Liver (tissue), 9 donors: ENCODE results near the gene RALGAPA2. TPM values are rescaled to one million over a fixed set of nuclear protein-coding genes. Genes with fewer than 3 reads are reported as not detected.

Experiments used
- DNase-seq: peaks from one replicate; pipeline ENCODE4 v3.0.0-alpha.2; 2017; ENCODE audit warnings: low spot score
- H3K27ac ChIP-seq, 2 donors: one replicate each; pipeline ENCODE4 v1.7.0; 2013; ENCODE audit warnings: inconsistent platforms in 2 of 2, low read length in 2 of 2, control low read depth in 1 of 2, low read depth in 1 of 2, mild to moderate bottlenecking in 1 of 2
- H3K27me3 ChIP-seq, 4 donors: one replicate each; pipeline versions ENCODE4 v1.6.1 to v1.7.0; 2013; ENCODE audit warnings: low read length in 3 of 4, inconsistent platforms in 1 of 4, mild to moderate bottlenecking in 1 of 4, moderate library complexity in 1 of 4; ENCODE audit not compliant: control insufficient read depth in 4 of 4, insufficient read depth in 4 of 4
- H3K36me3 ChIP-seq, 4 donors: one replicate each; pipeline versions ENCODE4 v1.6.1 to v1.7.0; 2013; ENCODE audit warnings: low read length in 3 of 4, mild to moderate bottlenecking in 3 of 4, low read depth in 1 of 4, moderate library complexity in 1 of 4; ENCODE audit not compliant: control insufficient read depth in 4 of 4, insufficient read depth in 3 of 4
- H3K4me1 ChIP-seq, 4 donors: one replicate each; pipeline versions ENCODE4 v1.6.1 to v1.7.0; 2013; ENCODE audit warnings: low read length in 3 of 4, mild to moderate bottlenecking in 3 of 4, moderate library complexity in 1 of 4; ENCODE audit not compliant: control insufficient read depth in 4 of 4, insufficient read depth in 4 of 4
- H3K4me3 ChIP-seq, 3 donors: one replicate each; pipeline versions ENCODE4 v1.6.1 to v1.7.0; 2013; ENCODE audit warnings: low read length in 3 of 3, control low read depth in 1 of 3, low read depth in 1 of 3, mild to moderate bottlenecking in 1 of 3
- H3K9ac ChIP-seq, 2 donors: one replicate each; pipeline ENCODE4 v1.7.0; 2013; ENCODE audit warnings: low read length in 2 of 2, mild to moderate bottlenecking in 2 of 2, moderate library complexity in 2 of 2, control low read depth in 1 of 2, low read depth in 1 of 2
- H3K9me3 ChIP-seq, 4 donors: one replicate each; pipeline versions ENCODE4 v1.6.1 to v1.7.0; 2013; ENCODE audit warnings: low read length in 3 of 4; ENCODE audit not compliant: control insufficient read depth in 4 of 4
- EGR1 ChIP-seq, 2 donors: IDR thresholded peaks; 2 replicates each; pipeline ENCODE4 v1.6.1; 2016 to 2018; ENCODE audit warnings: antibody characterized with exemption in 2 of 2, low read depth in 2 of 2
- FOXA1 ChIP-seq: IDR thresholded peaks from 2 replicates; pipeline ENCODE4 v1.6.1; 2016; ENCODE audit warnings: antibody characterized with exemption
- FOXA2 ChIP-seq: IDR thresholded peaks from 2 replicates; pipeline ENCODE4 v1.6.1; 2016; ENCODE audit warnings: antibody characterized with exemption
- GABPA ChIP-seq, 2 donors: IDR thresholded peaks in 1 of 2; conservative IDR thresholded peaks in 1 of 2; 2 replicates each; pipeline ENCODE4 v1.6.1; 2016; ENCODE audit warnings: antibody characterized with exemption in 2 of 2, mild to moderate bottlenecking in 1 of 2, moderate library complexity in 1 of 2
- HNF4A ChIP-seq, 2 donors: conservative IDR thresholded peaks; 2 replicates each; pipeline ENCODE4 v1.6.1; 2016; ENCODE audit warnings: antibody characterized with exemption in 2 of 2, mild to moderate bottlenecking in 2 of 2
- HNF4G ChIP-seq: IDR thresholded peaks from 2 replicates; pipeline ENCODE4 v1.6.1; 2016; ENCODE audit warnings: antibody characterized with exemption
- JUND ChIP-seq, 2 donors: IDR thresholded peaks; 2 replicates each; pipeline ENCODE4 v1.6.1; 2016; ENCODE audit warnings: antibody characterized with exemption in 2 of 2
- NR2F2 ChIP-seq: IDR thresholded peaks from 2 replicates; pipeline ENCODE4 v1.6.1; 2016; ENCODE audit warnings: antibody characterized with exemption
- RAD21 ChIP-seq, 2 donors: IDR thresholded peaks; 2 replicates each; pipeline ENCODE4 v1.6.1; 2016; ENCODE audit warnings: antibody characterized with exemption in 2 of 2, mild to moderate bottlenecking in 2 of 2
- RXRA ChIP-seq, 2 donors: IDR thresholded peaks; 2 replicates each; pipeline ENCODE4 v1.6.1; 2017 to 2018; ENCODE audit warnings: antibody characterized with exemption in 2 of 2, mild to moderate bottlenecking in 1 of 2
- SP1 ChIP-seq: IDR thresholded peaks from 2 replicates; pipeline ENCODE4 v1.6.1; 2018; ENCODE audit warnings: antibody characterized with exemption, mild to moderate bottlenecking
- TAF1 ChIP-seq: conservative IDR thresholded peaks from 2 replicates; pipeline ENCODE4 v1.6.1; 2016; ENCODE audit warnings: antibody characterized with exemption, mild to moderate bottlenecking
- YY1 ChIP-seq: IDR thresholded peaks from 2 replicates; pipeline ENCODE4 v1.6.1; 2016; ENCODE audit warnings: antibody characterized with exemption, mild to moderate bottlenecking
- WGBS: extraction: QIAGEN DNeasy Blood & Tissue Kit; methylation state at CpG from one replicate; pipeline ENCODE4 v1.1.7; 2013; 5-methylcytosine and 5-hydroxymethylcytosine counted together
- polyA plus RNA-seq, 2 donors: library from polyadenylated mRNA; stranded (reverse) in 1 of 2; unstranded in 1 of 2; fragments of 200-250 nt in 1 of 2; fragments of >200 nt in 1 of 2; fragmentation: Nextera tagmentation in 1 of 2; extraction: Ambion mirVana in 1 of 2; gene quantifications; one replicate each; pipeline versions ENCODE4 v1.2.1 to v1.2.3, GENCODE V29; 2013 to 2015
- total RNA-seq, 2 donors: library from RNA; depleted of rRNA; stranded (reverse); fragments of >200 nt; gene quantifications; one replicate each; pipeline ENCODE4 v1.2.3, GENCODE V29; 2014
- TF ChIP-seq, protein P1 (sequence below): IDR thresholded peaks from 2 replicates; pipeline ENCODE4 v1.6.1; 2016; ENCODE audit warnings: antibody characterized with exemption
- TF ChIP-seq, protein P2 (sequence below): IDR thresholded peaks from 2 replicates; pipeline ENCODE4 v1.6.1; 2016; ENCODE audit warnings: antibody characterized with exemption
- TF ChIP-seq, protein P3 (sequence below): IDR thresholded peaks from 2 replicates; pipeline ENCODE4 v1.6.1; 2016; ENCODE audit warnings: antibody characterized with exemption
- TF ChIP-seq, protein P4 (sequence below): fragments of 150-350 bp; IDR thresholded peaks from 2 replicates; pipeline ENCODE4 v1.5.1; 2017; ENCODE audit warnings: improper control_type of control experiment, low read depth, low read length; ENCODE audit not compliant: missing input control
- TF ChIP-seq, protein P5 (sequence below): IDR thresholded peaks from 2 replicates; pipeline ENCODE4 v1.6.1; 2016; ENCODE audit warnings: antibody characterized with exemption, mild to moderate bottlenecking
- donor health status: healthy.
- donor health status: healthy.
- donor health status: healthy.
- donor health status: healthy.
- donor health status: healthy.

RALGAPA2 gene
- total and polyA plus RNA-seq, 4 donors = 14.8 to 89.9 (median 25.1) TPM

DNA sequence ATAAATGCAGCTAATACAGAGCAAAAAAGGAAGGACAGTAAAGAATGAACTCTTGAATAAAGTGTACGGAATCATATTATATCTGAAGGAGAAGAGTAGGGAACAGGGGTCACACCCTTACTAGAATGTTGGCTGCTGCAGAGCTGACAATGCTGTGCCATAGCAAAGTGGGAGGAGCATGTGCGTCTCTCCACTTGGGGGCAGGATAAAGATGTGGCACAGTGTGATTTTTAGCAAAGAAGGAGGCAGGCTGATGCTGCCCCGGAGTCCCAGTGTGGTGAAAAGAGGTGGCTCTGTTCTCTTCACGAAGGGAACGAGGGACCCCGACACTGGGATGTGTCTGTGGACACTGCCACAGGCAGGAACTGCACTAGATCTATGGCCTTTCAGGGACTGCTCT lies 277.0 kb downstream of the RALGAPA2 start:
- no peak overlapping the region for H3K9ac ChIP-seq
- TF ChIP-seq, protein P1, sequence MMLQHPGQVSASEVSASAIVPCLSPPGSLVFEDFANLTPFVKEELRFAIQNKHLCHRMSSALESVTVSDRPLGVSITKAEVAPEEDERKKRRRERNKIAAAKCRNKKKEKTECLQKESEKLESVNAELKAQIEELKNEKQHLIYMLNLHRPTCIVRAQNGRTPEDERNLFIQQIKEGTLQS = no peak
- TF ChIP-seq, protein P2, sequence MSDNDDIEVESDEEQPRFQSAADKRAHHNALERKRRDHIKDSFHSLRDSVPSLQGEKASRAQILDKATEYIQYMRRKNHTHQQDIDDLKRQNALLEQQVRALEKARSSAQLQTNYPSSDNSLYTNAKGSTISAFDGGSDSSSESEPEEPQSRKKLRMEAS = no peak
- TF ChIP-seq FOXA2 (no peak), RXRA (IDR thresholded peaks at IDR 0.05) (no peak), HNF4G (no peak), JUND (IDR thresholded peaks at IDR 0.05) (no peak), TAF1 (no peak), NR2F2 (no peak), EGR1 (IDR thresholded peaks at IDR 0.05; ENCODE audit: low read depth in 2 of 2) (no peak), SP1 (no peak), HNF4A (conservative IDR thresholded peaks at IDR 0.05) (no peak), YY1 (no peak), RAD21 (IDR thresholded peaks at IDR 0.05) (no peak), GABPA (IDR thresholded peaks at IDR 0.05 in 1 of 2, conservative IDR thresholded peaks at IDR 0.05 in 1 of 2) (no peak), FOXA1 (no peak)
- TF ChIP-seq, protein P3, sequence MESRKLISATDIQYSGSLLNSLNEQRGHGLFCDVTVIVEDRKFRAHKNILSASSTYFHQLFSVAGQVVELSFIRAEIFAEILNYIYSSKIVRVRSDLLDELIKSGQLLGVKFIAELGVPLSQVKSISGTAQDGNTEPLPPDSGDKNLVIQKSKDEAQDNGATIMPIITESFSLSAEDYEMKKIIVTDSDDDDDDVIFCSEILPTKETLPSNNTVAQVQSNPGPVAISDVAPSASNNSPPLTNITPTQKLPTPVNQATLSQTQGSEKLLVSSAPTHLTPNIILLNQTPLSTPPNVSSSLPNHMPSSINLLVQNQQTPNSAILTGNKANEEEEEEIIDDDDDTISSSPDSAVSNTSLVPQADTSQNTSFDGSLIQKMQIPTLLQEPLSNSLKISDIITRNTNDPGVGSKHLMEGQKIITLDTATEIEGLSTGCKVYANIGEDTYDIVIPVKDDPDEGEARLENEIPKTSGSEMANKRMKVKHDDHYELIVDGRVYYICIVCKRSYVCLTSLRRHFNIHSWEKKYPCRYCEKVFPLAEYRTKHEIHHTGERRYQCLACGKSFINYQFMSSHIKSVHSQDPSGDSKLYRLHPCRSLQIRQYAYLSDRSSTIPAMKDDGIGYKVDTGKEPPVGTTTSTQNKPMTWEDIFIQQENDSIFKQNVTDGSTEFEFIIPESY = no peak
- TF ChIP-seq, protein P4, sequence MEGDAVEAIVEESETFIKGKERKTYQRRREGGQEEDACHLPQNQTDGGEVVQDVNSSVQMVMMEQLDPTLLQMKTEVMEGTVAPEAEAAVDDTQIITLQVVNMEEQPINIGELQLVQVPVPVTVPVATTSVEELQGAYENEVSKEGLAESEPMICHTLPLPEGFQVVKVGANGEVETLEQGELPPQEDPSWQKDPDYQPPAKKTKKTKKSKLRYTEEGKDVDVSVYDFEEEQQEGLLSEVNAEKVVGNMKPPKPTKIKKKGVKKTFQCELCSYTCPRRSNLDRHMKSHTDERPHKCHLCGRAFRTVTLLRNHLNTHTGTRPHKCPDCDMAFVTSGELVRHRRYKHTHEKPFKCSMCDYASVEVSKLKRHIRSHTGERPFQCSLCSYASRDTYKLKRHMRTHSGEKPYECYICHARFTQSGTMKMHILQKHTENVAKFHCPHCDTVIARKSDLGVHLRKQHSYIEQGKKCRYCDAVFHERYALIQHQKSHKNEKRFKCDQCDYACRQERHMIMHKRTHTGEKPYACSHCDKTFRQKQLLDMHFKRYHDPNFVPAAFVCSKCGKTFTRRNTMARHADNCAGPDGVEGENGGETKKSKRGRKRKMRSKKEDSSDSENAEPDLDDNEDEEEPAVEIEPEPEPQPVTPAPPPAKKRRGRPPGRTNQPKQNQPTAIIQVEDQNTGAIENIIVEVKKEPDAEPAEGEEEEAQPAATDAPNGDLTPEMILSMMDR = no peak
- TF ChIP-seq, protein P5, sequence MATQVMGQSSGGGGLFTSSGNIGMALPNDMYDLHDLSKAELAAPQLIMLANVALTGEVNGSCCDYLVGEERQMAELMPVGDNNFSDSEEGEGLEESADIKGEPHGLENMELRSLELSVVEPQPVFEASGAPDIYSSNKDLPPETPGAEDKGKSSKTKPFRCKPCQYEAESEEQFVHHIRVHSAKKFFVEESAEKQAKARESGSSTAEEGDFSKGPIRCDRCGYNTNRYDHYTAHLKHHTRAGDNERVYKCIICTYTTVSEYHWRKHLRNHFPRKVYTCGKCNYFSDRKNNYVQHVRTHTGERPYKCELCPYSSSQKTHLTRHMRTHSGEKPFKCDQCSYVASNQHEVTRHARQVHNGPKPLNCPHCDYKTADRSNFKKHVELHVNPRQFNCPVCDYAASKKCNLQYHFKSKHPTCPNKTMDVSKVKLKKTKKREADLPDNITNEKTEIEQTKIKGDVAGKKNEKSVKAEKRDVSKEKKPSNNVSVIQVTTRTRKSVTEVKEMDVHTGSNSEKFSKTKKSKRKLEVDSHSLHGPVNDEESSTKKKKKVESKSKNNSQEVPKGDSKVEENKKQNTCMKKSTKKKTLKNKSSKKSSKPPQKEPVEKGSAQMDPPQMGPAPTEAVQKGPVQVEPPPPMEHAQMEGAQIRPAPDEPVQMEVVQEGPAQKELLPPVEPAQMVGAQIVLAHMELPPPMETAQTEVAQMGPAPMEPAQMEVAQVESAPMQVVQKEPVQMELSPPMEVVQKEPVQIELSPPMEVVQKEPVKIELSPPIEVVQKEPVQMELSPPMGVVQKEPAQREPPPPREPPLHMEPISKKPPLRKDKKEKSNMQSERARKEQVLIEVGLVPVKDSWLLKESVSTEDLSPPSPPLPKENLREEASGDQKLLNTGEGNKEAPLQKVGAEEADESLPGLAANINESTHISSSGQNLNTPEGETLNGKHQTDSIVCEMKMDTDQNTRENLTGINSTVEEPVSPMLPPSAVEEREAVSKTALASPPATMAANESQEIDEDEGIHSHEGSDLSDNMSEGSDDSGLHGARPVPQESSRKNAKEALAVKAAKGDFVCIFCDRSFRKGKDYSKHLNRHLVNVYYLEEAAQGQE = no peak
- no peaks in the 10 kb centered on the region for H3K27me3 ChIP-seq
- peaks cover 0 to 21% (median 14%) of the 10 kb centered on the region in 4 donors for H3K36me3 ChIP-seq
- H3K27ac ChIP-seq = no peak overlapping the region
- WGBS = 92% methylated on average over 6 of the region's 6 CpGs
- H3K4me1 ChIP-seq = no peaks in the 10 kb centered on the region
- no peak overlapping the region for H3K4me3 ChIP-seq
- DNase-seq = no peak
- H3K9me3 ChIP-seq = no peaks in the 10 kb centered on the region
